MM.1S (cell line): Measurements from ENCODE around the gene SERP2.

Experiments
- DNase-seq: peaks from one replicate; pipeline ENCODE4 v3.0.0-alpha.2; 2015
- H2AFZ ChIP-seq: fragments of 300-600 bp; sonication (generic); 2 replicates; pipeline ENCODE4 v1.6.0; 2016; ENCODE audit warnings: antibody characterized with exemption, low read length
- H3F3A ChIP-seq: fragments of 300-600 bp; sonication (generic); 2 replicates; pipeline ENCODE4 v1.6.1; 2016; ENCODE audit warnings: mild to moderate bottlenecking, antibody characterized with exemption, low read length, moderate library complexity, mixed read lengths; ENCODE audit not compliant: insufficient read depth
- H3K27ac ChIP-seq: fragments of 300-600 bp; sonication (generic); 2 replicates; pipeline ENCODE4 v1.5.1; 2016; ENCODE audit warnings: mild to moderate bottlenecking, low read length
- H3K27me3 ChIP-seq: fragments of 300-600 bp; sonication (generic); replicated peaks from 2 replicates; pipeline ENCODE4 v1.6.0; 2016; ENCODE audit warnings: low read length; ENCODE audit not compliant: insufficient read depth
- H3K36me3 ChIP-seq: fragments of 300-600 bp; sonication (generic); replicated peaks from 2 replicates; pipeline ENCODE4 v1.6.1; 2016; ENCODE audit warnings: mild to moderate bottlenecking, low read length, mixed read lengths; ENCODE audit not compliant: insufficient read depth
- H3K4me1 ChIP-seq: fragments of 300-600 bp; sonication (generic); 2 replicates; pipeline ENCODE4 v1.6.1; 2016; ENCODE audit warnings: low read length, mixed read lengths
- H3K4me2 ChIP-seq: fragments of 300-600 bp; sonication (generic); 2 replicates; pipeline ENCODE4 v1.6.0; 2016; ENCODE audit warnings: low read depth, low read length
- H3K4me3 ChIP-seq: fragments of 300-600 bp; sonication (generic); 2 replicates; pipeline ENCODE4 v1.5.1; 2016; ENCODE audit warnings: low read length, mixed read lengths
- H3K79me2 ChIP-seq: fragments of 300-600 bp; sonication (generic); 2 replicates; pipeline ENCODE4 v1.6.1; 2016; ENCODE audit warnings: mixed run types, low read length, mixed read lengths
- H3K9ac ChIP-seq: fragments of 300-600 bp; sonication (generic); 2 replicates; pipeline ENCODE4 v1.6.1; 2016; ENCODE audit warnings: low read length, mixed read lengths
- H3K9me2 ChIP-seq: fragments of 300-600 bp; sonication (generic); replicated peaks from 2 replicates; pipeline ENCODE4 v1.6.1; 2016; ENCODE audit warnings: mild to moderate bottlenecking, low read length, mixed read lengths; ENCODE audit not compliant: insufficient read depth
- H3K9me3 ChIP-seq: fragments of 300-600 bp; sonication (generic); replicated peaks from 2 replicates; pipeline ENCODE4 v1.6.1; 2016; ENCODE audit warnings: mild to moderate bottlenecking, low read length, mixed read lengths; ENCODE audit not compliant: insufficient read depth
- H4K20me1 ChIP-seq: fragments of 300-600 bp; sonication (generic); 2 replicates; pipeline ENCODE4 v1.6.1; 2016; ENCODE audit warnings: mild to moderate bottlenecking, low read length, moderate library complexity, mixed read lengths; ENCODE audit not compliant: insufficient read depth
- CTCF ChIP-seq: fragments of 300-600 bp; sonication (generic); IDR thresholded peaks from 2 replicates; pipeline ENCODE4 v1.5.1; 2016; ENCODE audit warnings: antibody characterized with exemption, low read length, mixed read lengths
- EZH2 ChIP-seq: fragments of 300-600 bp; sonication (generic); optimal IDR thresholded peaks from 2 replicates; pipeline ENCODE3; 2017; ENCODE audit warnings: low read depth, mild to moderate bottlenecking, antibody characterized with exemption, low read length, mixed read lengths
- EZH2phosphoT487 ChIP-seq: fragments of 300-600 bp; sonication (generic); IDR thresholded peaks from 2 replicates; pipeline ENCODE4 v1.6.1; 2018; ENCODE audit warnings: antibody characterized with exemption, low read length

The SERP2 gene

GRCh38 chr13:44407891-44408290 lies 34.3 kb downstream of the SERP2 start:
- no peak overlapping the region for H2AFZ ChIP-seq
- no peaks in the 10 kb centered on the region for H4K20me1 ChIP-seq
- TF ChIP-seq EZH2phosphoT487 (no peak), EZH2 (no peak), CTCF (no peak)
- H3K4me2 ChIP-seq: no peak overlapping the region
- no peaks in the 10 kb centered on the region for H3K4me1 ChIP-seq
- H3K9ac ChIP-seq: no peak overlapping the region
- H3K79me2 ChIP-seq: no peaks in the 10 kb centered on the region
- no peak for DNase-seq
- no peak overlapping the region for H3K27ac ChIP-seq
- no peaks in the 10 kb centered on the region for H3F3A ChIP-seq
- H3K9me2 ChIP-seq: no peaks in the 10 kb centered on the region
- no peak overlapping the region for H3K4me3 ChIP-seq
- H3K9me3 ChIP-seq: no peaks in the 10 kb centered on the region
- H3K27me3 ChIP-seq: no peaks in the 10 kb centered on the region
- no peaks in the 10 kb centered on the region for H3K36me3 ChIP-seq

- Histone ChIP-seq H3K4me2 (no peak overlapping the region), H2AFZ (no peak overlapping the region)
Measured at GRCh38 chr13:44409595-44409994, 36.0 kb downstream of the SERP2 start.

GRCh38 chr13:44410328-44410859 lies 36.8 kb downstream of the SERP2 start:
- no peaks in the 10 kb centered on the region for H3K79me2 ChIP-seq
- H3K4me3 ChIP-seq: no peak overlapping the region
- no peak overlapping the region for H2AFZ ChIP-seq
- DNase-seq: no peak
- H3K9ac ChIP-seq: no peak overlapping the region
- no peaks in the 10 kb centered on the region for H3K27me3 ChIP-seq
- no peak overlapping the region for H3K27ac ChIP-seq
- H3K4me2 ChIP-seq: no peak overlapping the region
- no peaks in the 10 kb centered on the region for H3K4me1 ChIP-seq
- H3K36me3 ChIP-seq: no peaks in the 10 kb centered on the region
- no peaks in the 10 kb centered on the region for H4K20me1 ChIP-seq
- TF ChIP-seq EZH2phosphoT487: no peak
- no peaks in the 10 kb centered on the region for H3K9me2 ChIP-seq
- H3F3A ChIP-seq: no peaks in the 10 kb centered on the region
- H3K9me3 ChIP-seq: no peaks in the 10 kb centered on the region

More at GRCh38 chr13:44409595-44409994, 36.0 kb downstream of the SERP2 start:
- no peak overlapping the region for H3K4me3 ChIP-seq
- H3K4me1 ChIP-seq: no peaks in the 10 kb centered on the region
- H3K27me3 ChIP-seq: no peaks in the 10 kb centered on the region
- no peak overlapping the region for H3K27ac ChIP-seq
- no peak for DNase-seq
- H4K20me1 ChIP-seq: no peaks in the 10 kb centered on the region
- TF ChIP-seq EZH2phosphoT487: no peak
- TF ChIP-seq EZH2: no peak
- H3K36me3 ChIP-seq: no peaks in the 10 kb centered on the region
- no peaks in the 10 kb centered on the region for H3K9me3 ChIP-seq
- H3K79me2 ChIP-seq: no peaks in the 10 kb centered on the region
- no peak overlapping the region for H3K9ac ChIP-seq
- no peaks in the 10 kb centered on the region for H3K9me2 ChIP-seq
- H3F3A ChIP-seq: no peaks in the 10 kb centered on the region

- H3K27me3 ChIP-seq: no peaks in the 10 kb centered on the region
- no peak overlapping the region for H3K4me2 ChIP-seq
- H3F3A ChIP-seq: no peaks in the 10 kb centered on the region
- H4K20me1 ChIP-seq: no peaks in the 10 kb centered on the region
- no peak overlapping the region for H3K27ac ChIP-seq
- H3K4me3 ChIP-seq: no peak overlapping the region
- DNase-seq: no peak
- H3K36me3 ChIP-seq: no peaks in the 10 kb centered on the region
- H3K4me1 ChIP-seq: no peaks in the 10 kb centered on the region
- no peaks in the 10 kb centered on the region for H3K9me2 ChIP-seq
- TF ChIP-seq EZH2: no peak
- TF ChIP-seq EZH2phosphoT487: no peak
- TF ChIP-seq CTCF: no peak
- H3K79me2 ChIP-seq: no peaks in the 10 kb centered on the region
- no peaks in the 10 kb centered on the region for H3K9me3 ChIP-seq
- no peak overlapping the region for H3K9ac ChIP-seq
- H2AFZ ChIP-seq: no peak overlapping the region
Measured at GRCh38 chr13:44411841-44412240, 38.2 kb downstream of the SERP2 start.
